ENCODE results near the gene SELENOM.
A peak's percentile ranks its signal among the peaks of the same experiment; 100 is the strongest.

The SELENOM gene

GRCh38 chr22:31107178-31107893 is at the start of gene SELENOM:
TSS of gene SELENOM (minus strand) at chr22:31107568. CDS start at chr22:31107505, 63 bp downstream.
- peak; percentile 74 for DNase-seq

- no peak for DNase-seq
Measured at GRCh38 chr22:31155422-31155821, 48.1 kb upstream of the SELENOM start.

GRCh38 chr22:31154975-31155374 is 47.6 kb upstream of the SELENOM start:
- no peak for DNase-seq

GRCh38 chr22:31153357-31153756 is 46.0 kb upstream of the SELENOM start:
- no peak for DNase-seq

GRCh38 chr22:31151872-31152271 is 44.5 kb upstream of the SELENOM start:
- no peak for DNase-seq

GRCh38 chr22:31150615-31151014 is 43.2 kb upstream of the SELENOM start:
- no peak for DNase-seq

- DNase-seq, result peak; percentile 10
Measured at GRCh38 chr22:31148953-31149627, 41.7 kb upstream of the SELENOM start.

GRCh38 chr22:31148488-31148887 is 41.1 kb upstream of the SELENOM start:
- no peak for DNase-seq

GRCh38 chr22:31144223-31144622 is 36.9 kb upstream of the SELENOM start:
- no peak for DNase-seq

- no peak for DNase-seq
Measured at GRCh38 chr22:31143537-31143936, 36.2 kb upstream of the SELENOM start.

- no peak for DNase-seq
Measured at GRCh38 chr22:31143038-31143437, 35.7 kb upstream of the SELENOM start.

GRCh38 chr22:31142285-31142684 is 34.9 kb upstream of the SELENOM start:
- no peak for DNase-seq

GRCh38 chr22:31141551-31141950 is 34.2 kb upstream of the SELENOM start:
- no peak for DNase-seq

GRCh38 chr22:31140746-31141145 is 33.4 kb upstream of the SELENOM start:
- no peak for DNase-seq

- no peak for DNase-seq
Measured at GRCh38 chr22:31139866-31140716, 32.7 kb upstream of the SELENOM start, which contains the start of gene PLA2G3. TSS of gene PLA2G3 (minus strand) at chr22:31140508. CDS start at chr22:31140354, 154 bp downstream.

GRCh38 chr22:31139066-31139465 is 31.7 kb upstream of the SELENOM start:
- DNase-seq, result no peak

- DNase-seq, result no peak
Measured at GRCh38 chr22:31138126-31138525, 30.8 kb upstream of the SELENOM start.

- DNase-seq, result no peak
Measured at GRCh38 chr22:31137721-31138120, 30.4 kb upstream of the SELENOM start.

- no peak for DNase-seq
Measured at GRCh38 chr22:31136711-31137110, 29.3 kb upstream of the SELENOM start.

- no peak for DNase-seq
Measured at GRCh38 chr22:31136155-31136554, 28.8 kb upstream of the SELENOM start.

- DNase-seq, result no peak
Measured at GRCh38 chr22:31135706-31136105, 28.3 kb upstream of the SELENOM start.

- DNase-seq, result no peak
Measured at GRCh38 chr22:31134688-31135087, 27.3 kb upstream of the SELENOM start.

GRCh38 chr22:31133911-31134310 is 26.5 kb upstream of the SELENOM start:
- no peak for DNase-seq

Data from activated T-cell treated with anti-CD3 and anti-CD28 coated beads for 4 hours (primary cell).